GM18951 (cell line): Measurements from ENCODE around the gene KLHL30.

Source experiments
- POLR2A ChIP-seq: IDR thresholded peaks from 4 replicates; pipeline ENCODE4 v1.6.1; 2011; ENCODE audit warnings: mild to moderate bottlenecking; ENCODE audit not compliant: insufficient read length, insufficient read depth; ENCODE audit errors: extremely low read depth
- in situ Hi-C: fragments of 300-500 bp; cut with MboI; formaldehyde crosslinking; loops from one replicate; pipeline ENCODE4 v1.12.0; 2022; ENCODE audit warnings: low sequenced_read_pairs, mixed read lengths, inconsistent platforms; ENCODE audit not compliant: unreplicated experiment

Gene KLHL30

DNA sequence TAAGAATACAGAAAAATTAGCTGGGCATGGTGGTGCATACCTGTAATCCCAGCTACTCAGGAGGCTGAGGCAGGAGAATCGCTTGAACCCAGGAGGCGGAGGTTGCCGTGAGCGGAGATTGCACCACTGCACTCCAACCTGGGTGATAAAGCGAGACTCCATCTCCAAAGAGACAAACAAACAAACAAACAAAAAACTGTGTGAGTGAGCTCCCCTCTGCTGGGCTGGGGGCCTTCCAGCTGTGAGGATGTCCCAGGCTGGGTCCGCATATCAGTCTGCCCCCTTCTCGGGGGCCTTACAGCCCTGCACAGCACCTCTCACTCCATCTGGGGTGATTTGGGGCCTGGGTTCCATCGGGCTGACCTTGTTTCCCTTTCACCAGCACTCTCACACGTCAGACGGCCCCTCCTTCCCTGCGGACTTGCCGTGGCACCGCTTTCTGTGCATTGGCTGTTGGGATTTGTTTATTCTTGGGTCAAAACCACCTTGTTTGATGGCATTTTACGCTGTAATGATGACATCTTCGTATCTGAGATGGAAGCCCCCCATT lies 2.8 kb upstream of the KLHL30 start:
- no peak for TF ChIP-seq POLR2A
- in situ Hi-C loops, result no loop called here

DNA sequence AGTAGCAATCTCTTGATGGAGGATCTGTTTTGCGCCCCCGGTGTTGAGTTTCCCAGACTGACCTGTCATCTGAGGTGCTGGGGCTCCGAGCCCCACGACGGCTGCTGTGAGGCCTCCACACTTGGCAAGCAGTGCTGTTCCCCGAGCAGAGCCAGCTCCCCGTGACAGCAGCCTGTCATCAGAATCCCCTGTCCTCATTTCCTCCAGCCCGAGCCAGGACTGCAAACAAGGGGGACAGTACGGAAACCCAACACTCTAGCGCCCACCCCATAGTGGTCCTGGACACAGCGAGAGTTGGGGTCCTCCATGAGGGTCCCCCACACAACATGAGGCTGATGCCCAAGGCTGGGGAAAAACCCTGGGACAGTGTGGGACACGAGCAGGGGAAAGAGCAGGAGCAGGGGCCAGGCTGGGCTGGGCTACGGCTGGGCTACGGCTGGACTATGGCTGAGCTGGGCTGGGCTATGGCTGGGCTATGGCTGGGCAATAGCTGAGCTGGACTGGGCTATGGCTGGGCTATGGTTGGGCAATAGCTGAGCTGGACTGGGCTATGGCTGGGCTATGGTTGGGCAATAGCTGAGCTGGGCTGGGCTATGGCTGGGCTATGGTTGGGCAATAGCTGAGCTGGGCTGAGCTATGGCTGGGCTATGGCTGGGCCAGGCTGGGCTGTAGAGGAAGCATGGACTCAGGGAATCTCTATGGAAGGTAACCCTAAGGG lies 1.5 kb upstream of the KLHL30 start:
- TF ChIP-seq POLR2A, result no peak
- in situ Hi-C loops, result no loop called here

DNA sequence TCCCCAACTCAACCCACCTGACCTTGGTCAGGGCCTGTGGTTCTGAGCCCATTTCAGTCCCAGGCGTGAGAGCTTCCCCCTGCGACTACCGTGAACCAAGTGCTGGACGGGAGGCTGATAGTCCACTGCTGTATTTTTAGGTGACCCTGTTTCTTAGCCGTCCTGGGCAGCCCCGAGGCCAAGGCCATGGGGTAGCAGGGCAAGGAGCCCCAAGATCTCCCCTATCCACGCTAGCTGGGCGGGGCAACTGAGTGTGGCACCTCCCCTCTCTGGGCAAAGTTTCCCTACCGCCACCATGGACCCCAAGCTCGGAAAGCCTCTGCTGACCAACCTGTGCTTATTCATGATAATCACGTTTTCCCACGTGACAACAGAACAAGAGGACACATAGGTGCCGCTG lies 583 bp upstream of the KLHL30 start:
- no peak for TF ChIP-seq POLR2A
- in situ Hi-C loops, result no loop called here

DNA sequence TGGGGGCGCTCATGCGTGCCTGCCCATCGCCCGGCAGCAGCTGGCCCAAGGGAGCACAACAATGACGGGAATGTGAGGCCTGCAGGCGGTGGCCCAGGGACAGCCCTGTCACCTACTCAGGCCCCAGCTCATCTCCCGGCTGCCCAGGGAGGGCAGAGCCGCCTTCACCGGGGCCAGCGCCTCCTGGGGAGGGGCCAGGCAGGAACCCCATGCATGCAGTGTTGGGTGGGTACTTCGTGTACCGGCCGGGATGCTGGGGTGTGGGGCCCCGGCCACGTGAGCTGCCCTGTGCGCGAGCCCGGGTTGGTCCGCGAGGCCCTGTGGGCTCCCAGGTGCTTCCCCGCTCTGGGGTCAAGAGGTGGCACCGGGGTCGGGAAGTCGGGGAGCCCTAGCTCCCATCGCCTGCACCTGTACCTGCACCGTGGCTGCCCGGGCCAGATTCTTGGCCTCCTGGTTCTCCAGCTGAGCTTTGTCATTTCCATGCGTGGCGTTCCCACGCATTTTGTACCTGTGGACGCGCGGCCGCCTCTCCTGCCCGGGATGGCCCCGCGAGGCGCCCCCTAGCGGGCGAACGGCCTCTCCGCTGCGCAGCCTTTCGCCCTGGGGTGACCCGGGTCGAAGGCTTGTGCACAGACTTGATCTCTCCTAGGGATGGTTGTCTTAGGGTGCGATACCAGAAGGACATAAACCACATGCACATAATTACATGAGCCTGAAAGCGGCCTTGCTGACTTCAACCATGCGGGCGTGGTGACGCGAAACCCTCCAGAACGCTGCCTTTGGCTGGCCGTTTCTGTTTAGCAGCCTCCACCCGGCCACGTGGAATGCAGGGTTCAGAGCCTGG lies 950 bp downstream of the KLHL30 start:
- TF ChIP-seq POLR2A, result no peak
- in situ Hi-C loops, result no loop called here

DNA sequence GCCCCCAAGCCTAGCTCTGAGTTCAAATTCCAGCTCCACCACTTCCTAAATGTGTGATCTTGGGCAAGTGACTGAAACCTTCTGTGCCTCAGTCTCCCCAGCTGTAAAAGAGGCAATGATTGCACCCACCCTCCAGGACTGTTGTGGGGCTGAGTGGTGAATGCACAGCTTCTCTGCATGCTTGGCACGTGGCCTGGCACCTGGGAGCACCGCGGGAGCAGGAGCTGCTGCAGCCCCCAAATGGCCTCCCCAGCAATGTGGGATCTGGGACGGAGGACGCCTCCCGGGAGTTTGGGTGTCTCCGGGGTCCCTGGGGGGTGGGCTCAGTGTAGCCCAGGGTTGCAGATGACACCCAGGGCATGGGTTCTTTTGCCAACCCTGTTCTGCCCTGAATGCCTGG lies 1.6 kb downstream of the KLHL30 start:
- TF ChIP-seq POLR2A, result no peak
- in situ Hi-C loops, result no loop called here

DNA sequence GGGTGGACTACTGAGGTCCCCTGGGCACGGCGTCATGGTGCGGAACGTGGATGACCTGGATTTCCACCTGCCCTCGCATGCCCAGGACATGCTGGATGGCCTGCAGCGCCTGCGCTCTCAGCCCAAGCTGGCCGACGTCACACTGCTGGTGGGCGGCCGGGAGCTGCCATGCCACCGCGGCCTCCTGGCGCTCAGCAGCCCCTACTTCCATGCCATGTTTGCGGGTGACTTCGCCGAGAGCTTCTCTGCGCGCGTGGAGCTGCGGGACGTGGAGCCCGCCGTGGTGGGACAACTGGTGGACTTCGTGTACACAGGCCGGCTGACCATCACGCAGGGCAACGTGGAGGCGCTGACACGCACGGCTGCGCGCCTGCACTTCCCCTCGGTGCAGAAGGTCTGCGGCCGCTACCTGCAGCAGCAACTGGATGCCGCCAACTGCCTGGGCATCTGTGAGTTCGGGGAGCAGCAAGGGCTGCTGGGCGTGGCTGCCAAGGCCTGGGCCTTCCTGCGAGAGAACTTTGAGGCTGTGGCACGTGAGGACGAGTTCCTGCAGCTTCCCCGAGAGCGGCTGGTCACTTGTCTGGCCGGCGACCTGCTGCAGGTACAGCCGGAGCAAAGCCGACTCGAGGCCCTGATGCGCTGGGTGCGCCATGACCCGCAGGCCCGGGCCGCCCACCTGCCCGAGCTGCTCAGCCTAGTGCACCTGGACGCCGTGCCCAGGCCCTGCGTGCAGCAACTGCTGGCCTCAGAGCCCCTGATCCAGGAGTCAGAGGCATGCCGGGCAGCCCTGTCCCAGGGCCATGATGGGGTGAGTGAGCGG lies 2.5 kb downstream of the KLHL30 start:
- TF ChIP-seq POLR2A, result no peak
- in situ Hi-C loops, result no loop called here

DNA sequence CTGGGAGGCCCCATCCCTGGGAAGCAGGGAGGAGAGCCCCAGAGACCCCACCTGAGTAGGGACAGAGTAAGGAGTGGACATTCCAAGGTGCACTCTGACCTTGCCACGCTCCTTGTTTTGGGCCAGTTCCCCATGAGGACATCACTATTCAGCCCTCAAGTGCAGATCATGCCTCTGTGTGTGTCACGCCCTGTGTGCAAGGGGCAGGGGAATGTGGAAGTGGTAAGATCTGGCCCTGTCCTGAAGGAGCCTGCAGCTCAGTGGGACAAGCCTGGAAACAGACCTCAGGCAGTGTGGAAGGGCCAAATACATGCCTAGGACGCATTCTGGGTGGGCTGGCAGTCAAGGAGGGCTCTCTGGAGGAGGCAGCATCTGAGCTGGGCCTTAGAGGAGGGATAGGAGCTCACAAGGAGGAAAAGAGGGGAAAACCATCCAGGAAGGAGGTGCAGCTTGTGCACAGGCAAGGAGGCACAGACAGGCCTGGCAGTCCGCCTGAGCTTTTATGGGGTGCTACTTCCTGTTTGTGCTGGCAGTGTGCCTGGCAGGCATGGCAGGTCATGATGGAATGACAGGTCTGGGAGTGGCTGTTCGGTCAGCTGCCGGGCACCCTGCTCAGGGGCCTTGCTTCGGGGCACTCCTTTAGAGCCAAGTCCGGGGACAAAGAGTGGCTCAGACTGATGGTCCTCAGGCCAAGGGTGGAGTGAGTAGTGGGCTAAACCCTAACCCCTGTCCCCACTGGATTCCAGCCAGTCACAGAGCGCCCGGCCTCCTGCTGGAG lies 3.3 kb downstream of the KLHL30 start:
- no peak for TF ChIP-seq POLR2A
- in situ Hi-C loops, result no loop called here

DNA sequence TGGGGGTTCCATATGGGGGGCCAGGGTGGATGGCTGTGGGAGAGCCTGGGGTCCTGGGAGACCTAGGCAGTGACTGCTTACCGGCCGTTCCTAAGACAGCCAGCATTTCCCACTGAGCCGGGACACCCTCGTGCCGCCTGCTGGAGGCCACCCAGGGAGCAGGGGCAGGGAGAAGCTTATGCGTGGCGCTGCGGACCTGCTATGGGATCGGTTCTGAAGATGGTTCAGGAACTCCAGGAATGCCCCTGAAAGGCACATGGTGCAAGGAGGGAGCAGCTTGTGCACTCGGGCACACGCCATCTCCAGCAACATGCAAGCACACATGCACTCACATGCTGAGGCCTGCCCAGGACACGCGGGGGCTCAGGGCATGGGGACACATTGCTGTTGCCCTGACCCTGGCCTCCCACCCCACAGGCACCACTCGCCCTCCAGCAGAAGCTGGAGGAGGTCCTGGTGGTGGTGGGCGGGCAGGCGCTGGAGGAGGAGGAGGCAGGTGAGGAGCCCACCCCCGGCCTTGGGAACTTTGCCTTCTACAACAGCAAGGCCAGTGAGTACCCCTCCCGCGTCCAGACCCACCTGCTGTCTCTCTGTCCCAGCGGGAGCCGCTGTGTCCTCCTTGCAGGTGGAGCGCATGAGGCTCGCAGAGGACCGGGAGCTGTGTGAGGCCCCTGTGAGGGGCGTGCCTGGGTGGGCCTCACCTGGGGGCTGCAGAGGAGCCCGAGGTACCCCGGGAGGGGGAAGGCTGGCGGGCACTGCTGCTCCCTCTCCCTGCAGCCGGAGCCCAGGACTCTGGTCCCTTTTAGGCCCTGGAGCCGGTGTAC lies 4.1 kb downstream of the KLHL30 start:
- in situ Hi-C loops, result no loop called here
- no peak for TF ChIP-seq POLR2A

DNA sequence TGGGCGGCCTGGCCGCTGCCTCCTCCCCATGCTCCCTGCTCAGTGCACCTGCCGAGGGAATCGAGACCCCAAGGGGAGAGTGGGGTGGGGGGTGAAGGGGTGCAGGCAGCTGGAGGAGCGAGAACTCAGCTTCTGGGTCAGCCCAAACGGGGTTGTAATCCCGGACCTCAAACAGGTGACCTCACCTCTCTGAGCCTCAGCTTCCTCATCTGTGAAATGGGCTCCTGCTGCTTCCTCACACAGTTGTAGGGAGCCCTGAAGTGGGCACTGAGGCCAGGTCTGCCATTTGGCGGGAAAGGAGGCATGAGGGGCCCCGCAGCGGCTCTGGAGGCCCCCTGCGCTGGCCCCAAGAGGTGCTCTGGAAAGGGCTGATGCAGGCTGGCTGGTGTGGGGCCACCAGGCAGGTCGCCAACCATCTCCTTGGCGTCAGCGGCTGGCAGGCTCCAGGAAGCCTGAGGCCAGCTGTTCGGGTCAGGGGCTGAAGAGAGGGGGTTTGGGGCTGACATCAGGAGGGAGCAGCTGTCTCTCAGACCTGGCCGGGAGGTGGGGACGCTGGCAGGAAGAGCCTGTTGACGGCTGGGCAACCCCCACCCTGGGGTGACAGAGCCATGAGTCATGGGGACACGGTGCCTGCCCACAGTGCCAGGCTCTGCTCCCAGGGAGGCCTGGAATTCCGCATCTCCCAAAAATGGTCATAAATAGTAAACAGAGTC lies 4.9 kb downstream of the KLHL30 start:
- in situ Hi-C loops, result no loop called here
- no peak for TF ChIP-seq POLR2A

DNA sequence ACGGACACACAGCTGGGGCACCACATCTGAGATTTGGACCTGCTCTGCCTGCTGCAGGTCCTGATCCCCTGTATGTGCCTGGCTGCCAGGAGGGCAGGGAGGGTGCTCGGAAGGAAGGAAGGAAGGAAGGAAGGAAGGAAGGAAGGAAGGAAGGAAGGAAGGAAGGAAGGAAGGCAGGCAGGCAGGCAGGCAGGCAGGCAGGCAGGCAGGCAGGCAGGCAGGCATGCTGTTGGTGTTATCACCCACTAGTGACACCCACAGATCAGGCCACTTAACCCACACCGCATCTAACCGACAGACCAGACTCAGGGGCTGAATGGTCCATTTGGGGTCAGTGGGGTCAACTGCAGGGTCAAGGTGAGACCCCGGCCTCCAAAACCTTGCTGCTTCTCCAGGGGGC lies 5.8 kb downstream of the KLHL30 start:
- TF ChIP-seq POLR2A, result no peak
- in situ Hi-C loops, result no loop called here

DNA sequence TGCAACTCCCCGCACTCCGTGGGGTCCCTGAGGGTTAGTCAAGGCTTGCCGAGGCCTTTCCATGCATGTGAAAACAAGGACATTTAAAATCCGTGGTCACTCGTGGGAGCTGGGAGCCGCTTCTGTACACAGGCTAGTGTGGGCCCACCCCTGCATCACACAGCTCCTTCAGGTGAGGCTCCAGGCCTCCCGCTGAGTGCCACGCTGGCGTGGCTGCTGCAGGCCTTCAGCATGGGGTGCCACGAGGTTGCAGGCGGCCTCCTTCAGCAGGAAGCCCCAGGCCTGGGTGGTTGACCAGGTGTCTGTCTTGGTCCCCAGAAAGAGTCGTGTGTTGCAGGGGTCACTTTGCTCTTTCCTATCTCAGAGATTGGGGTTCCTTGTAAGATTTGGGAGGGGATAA lies 6.6 kb downstream of the KLHL30 start:
- in situ Hi-C loops, result no loop called here
- TF ChIP-seq POLR2A, result no peak
